HS-27A (cell line): ENCODE data around the gene SELENOM.
A peak's percentile ranks its signal among the peaks of the same experiment; 100 is the strongest.
"Not testable (repeated sequence)": the region's sequence is repeated elsewhere in the genome, so short reads cannot be mapped to it uniquely, and the experiment has no call there.

ENCODE experiments used
- DNase-seq: peaks from one replicate; pipeline ENCODE4 v3.0.0-alpha.2; 2012; ENCODE audit warnings: low read depth, missing footprints

The SELENOM gene

GRCh38 chr22:31078389-31078788, 29.0 kb downstream of the SELENOM start:
- not testable (repeated sequence) for DNase-seq

- no peak for DNase-seq
These were observed 29.7 kb downstream of the SELENOM start for GRCh38 chr22:31077681-31078080.

- no peak for DNase-seq
These were observed 31.4 kb downstream of the SELENOM start for GRCh38 chr22:31075961-31076360.

DNA sequence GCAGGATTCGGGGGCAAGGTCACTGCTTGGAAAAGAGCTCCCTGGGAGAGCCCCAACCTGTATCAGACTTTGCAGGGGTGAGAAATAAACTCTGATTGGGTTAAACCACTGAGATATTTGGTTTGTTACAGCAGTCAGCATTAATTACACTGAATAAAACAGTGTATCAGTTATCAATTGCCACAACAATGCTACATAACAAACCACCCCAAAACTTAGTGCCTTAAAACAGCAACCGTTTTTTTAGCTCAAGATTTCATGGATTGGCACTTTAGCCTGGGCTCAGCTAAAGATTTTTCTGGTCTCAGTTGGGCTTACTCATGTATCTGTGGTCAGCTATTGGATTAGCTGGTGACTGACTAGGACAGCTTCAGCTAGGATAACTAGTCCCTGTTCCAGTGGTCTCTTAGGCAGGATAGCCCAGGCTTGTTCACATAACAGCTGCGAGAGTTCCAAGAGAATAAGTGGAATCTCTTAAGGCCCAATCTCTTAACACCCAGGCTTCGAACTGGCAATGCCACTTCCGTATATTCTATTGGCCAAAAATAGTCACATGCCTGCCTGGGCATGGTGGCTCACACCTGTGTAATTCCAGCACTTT, 33.7 kb downstream of the SELENOM start:
- not testable (repeated sequence) for DNase-seq

DNA sequence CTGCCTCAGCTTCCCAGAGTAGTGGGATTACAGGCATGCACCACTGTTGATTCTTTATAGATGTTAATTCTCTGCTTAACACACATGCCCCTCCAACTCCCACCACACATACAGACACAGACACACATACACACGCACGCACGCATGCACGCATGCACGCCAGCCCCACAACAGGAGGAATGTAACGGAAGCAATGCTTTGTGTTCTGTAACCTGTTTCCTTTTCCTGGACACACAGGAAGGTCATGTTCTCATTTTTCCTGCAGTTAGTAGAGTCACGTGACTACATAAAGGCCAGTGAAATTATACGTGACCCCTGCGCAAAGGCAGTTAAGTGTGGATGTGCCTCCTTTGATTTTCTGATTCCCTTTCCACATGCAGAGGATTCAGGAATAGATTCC, 34.2 kb downstream of the SELENOM start:
- DNase-seq: not testable (repeated sequence)

- not testable (repeated sequence) for DNase-seq
These were observed 37.6 kb downstream of the SELENOM start for GRCh38 chr22:31069691-31070314.

DNA sequence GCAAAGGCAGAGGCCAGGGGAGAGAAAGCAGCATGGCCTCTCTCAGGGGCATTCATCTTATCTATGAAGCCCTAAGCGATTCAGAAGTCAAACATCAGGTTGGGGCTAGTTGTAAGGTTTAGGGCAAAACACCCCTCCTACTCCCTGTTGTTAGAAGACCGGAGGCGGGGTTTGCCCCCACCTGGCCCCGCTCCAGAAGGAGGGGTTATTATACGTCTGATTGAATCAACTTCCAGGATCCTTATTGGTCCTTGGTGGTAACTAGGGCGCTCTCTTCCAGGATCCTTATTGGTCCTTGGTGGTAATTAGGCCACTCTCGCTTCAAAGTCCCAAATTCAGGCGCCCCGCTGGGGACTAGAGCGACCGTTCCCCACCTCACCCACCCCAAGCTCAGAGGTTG, 38.4 kb downstream of the SELENOM start:
- DNase-seq: no peak

GRCh38 chr22:31064369-31064768, 43.0 kb downstream of the SELENOM start:
- DNase-seq: no peak

- DNase-seq: no peak
These were observed 44.7 kb downstream of the SELENOM start for GRCh38 chr22:31062566-31063230.

- DNase-seq: not testable (repeated sequence)
These were observed 47.7 kb downstream of the SELENOM start for GRCh38 chr22:31059663-31060062.

DNA sequence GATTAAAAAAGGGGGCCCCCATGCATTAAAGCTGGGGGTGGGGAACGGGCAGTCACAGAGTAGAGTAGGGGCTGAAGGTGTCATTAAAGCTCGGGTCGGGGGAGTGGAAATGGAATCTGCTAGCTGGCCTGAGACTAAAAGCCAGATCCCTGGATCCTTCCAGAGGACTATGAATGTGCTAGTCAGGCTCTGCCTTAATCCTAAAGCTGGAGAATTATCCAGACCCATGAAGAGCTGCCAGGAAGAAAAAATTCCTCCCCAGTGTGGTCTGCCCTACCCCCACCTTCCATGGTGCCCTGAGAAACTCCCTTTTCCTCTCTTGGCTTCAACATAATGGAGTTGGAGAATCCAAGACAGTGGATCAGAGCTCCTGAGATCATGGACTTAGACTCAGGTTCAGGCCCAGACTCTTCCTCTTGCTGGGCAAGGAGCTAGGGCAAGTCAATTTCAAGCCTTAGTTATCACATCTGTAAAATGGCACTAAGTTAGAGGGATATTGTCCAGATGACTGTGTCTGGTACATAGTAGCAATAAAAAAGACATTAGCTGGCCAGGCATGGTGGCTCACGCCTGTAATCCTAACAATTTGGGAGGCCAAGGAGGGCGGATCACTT, 50.3 kb downstream of the SELENOM start:
- DNase-seq: no peak

GRCh38 chr22:31055635-31056159, 51.7 kb downstream of the SELENOM start:
- peak; percentile 70 for DNase-seq

GRCh38 chr22:31055117-31055634, 52.2 kb downstream of the SELENOM start:
- no peak for DNase-seq
